ENCODE data around the gene MAMDC4.
"Not testable (repeated sequence)": the region's sequence is repeated elsewhere in the genome, so short reads cannot be mapped to it uniquely, and the experiment has no call there.

- not testable (repeated sequence) for TF ChIP-seq CTCF, POLR2A, EP300, POLR2AphosphoS5 (IDR thresholded peaks at IDR 0.05)
These were observed 18.6 kb upstream of the MAMDC4 start for GRCh38 chr9:136833381-136834048.
